AG20443 (cell line): ENCODE measurements around the gene CRHBP.
"Not testable (repeated sequence)": the region's sequence is repeated elsewhere in the genome, so short reads cannot be mapped to it uniquely, and the experiment has no call there.

Experiments used
- DNase-seq: peaks from one replicate; pipeline ENCODE4 v3.0.0; 2012; ENCODE audit warnings: low spot score, mixed read lengths

Gene CRHBP

GRCh38 chr5:76952795-76953536, at the start of gene CRHBP:
TSS of gene CRHBP (plus strand) at chr5:76953045. CDS start at chr5:76953135, 90 bp downstream.
- no peak for DNase-seq

- no peak for DNase-seq
These were observed 44.7 kb upstream of the CRHBP start for GRCh38 chr5:76908166-76908565.

GRCh38 chr5:76910344-76910933, 42.4 kb upstream of the CRHBP start:
- DNase-seq: not testable (repeated sequence)

- not testable (repeated sequence) for DNase-seq
These were observed 38.2 kb upstream of the CRHBP start for GRCh38 chr5:76914671-76915070.

GRCh38 chr5:76918539-76918938, 34.3 kb upstream of the CRHBP start:
- no peak for DNase-seq

- no peak for DNase-seq
These were observed 32.4 kb upstream of the CRHBP start for GRCh38 chr5:76920491-76920890.

- no peak for DNase-seq
These were observed 26.3 kb upstream of the CRHBP start for GRCh38 chr5:76926329-76927105.

- DNase-seq: no peak
These were observed 24.9 kb upstream of the CRHBP start for GRCh38 chr5:76927961-76928360.

- no peak for DNase-seq
These were observed 22.8 kb upstream of the CRHBP start for GRCh38 chr5:76930083-76930482.

GRCh38 chr5:76938177-76938576, 14.7 kb upstream of the CRHBP start:
- DNase-seq: no peak

GRCh38 chr5:76941000-76941399, 11.8 kb upstream of the CRHBP start:
- no peak for DNase-seq

- no peak for DNase-seq
These were observed 11.4 kb upstream of the CRHBP start for GRCh38 chr5:76941442-76941841.

- DNase-seq: no peak
These were observed 10.3 kb upstream of the CRHBP start for GRCh38 chr5:76942581-76942980.

- no peak for DNase-seq
These were observed 9.8 kb upstream of the CRHBP start for GRCh38 chr5:76943006-76943405.

- DNase-seq: no peak
These were observed 8.2 kb upstream of the CRHBP start for GRCh38 chr5:76944638-76945037.

- not testable (repeated sequence) for DNase-seq
These were observed 7.6 kb upstream of the CRHBP start for GRCh38 chr5:76945238-76945637.

GRCh38 chr5:76946090-76946489, 6.8 kb upstream of the CRHBP start:
- DNase-seq: no peak

- DNase-seq: no peak
These were observed 5.8 kb upstream of the CRHBP start for GRCh38 chr5:76947082-76947503.

GRCh38 chr5:76953551-76954382, 922 bp downstream of the CRHBP start:
- DNase-seq: peak; percentile 20

- no peak for DNase-seq
These were observed 1.5 kb downstream of the CRHBP start for GRCh38 chr5:76954383-76954763.

- DNase-seq: no peak
These were observed 3.2 kb downstream of the CRHBP start for GRCh38 chr5:76956033-76956432.
